Neural crest cell (in vitro differentiated cells): Measurements from ENCODE around the gene GGT7. TPM values are rescaled to one million over a fixed set of nuclear protein-coding genes. Genes with fewer than 3 reads are reported as not detected.
"Not testable (repeated sequence)": the region's sequence is repeated elsewhere in the genome, so short reads cannot be mapped to it uniquely, and the experiment has no call there.

Source experiments
- DNase-seq: peaks from one replicate; pipeline ENCODE4 v3.0.0; 2021; ENCODE audit warnings: low read depth, mixed read lengths, low spot score
- H3K27ac Mint-ChIP-seq: one replicate; pipeline ENCODE4 v1.8.0; 2021; ENCODE audit warnings: mild to moderate bottlenecking, mixed read lengths; ENCODE audit not compliant: unreplicated experiment
- H3K27me3 Mint-ChIP-seq: 2 replicates; pipeline ENCODE4 v1.8.0; 2021; ENCODE audit warnings: low read depth, mild to moderate bottlenecking, mixed read lengths
- H3K36me3 Mint-ChIP-seq: 2 replicates; pipeline ENCODE4 v1.8.0; 2021; ENCODE audit warnings: low read depth, mild to moderate bottlenecking, mixed read lengths
- H3K4me1 Mint-ChIP-seq: 2 replicates; pipeline ENCODE4 v1.8.0; 2021; ENCODE audit warnings: mixed read lengths
- H3K4me3 Mint-ChIP-seq: one replicate; pipeline ENCODE4 v1.8.0; 2021; ENCODE audit warnings: mild to moderate bottlenecking, mixed read lengths
- H3K9me3 Mint-ChIP-seq: 2 replicates; pipeline ENCODE4 v1.8.0; 2021; ENCODE audit warnings: mixed read lengths
- CTCF ChIP-seq: fragments of 200-600 bp; sonication (generic); conservative IDR thresholded peaks from 2 replicates; pipeline ENCODE4 v1.5.0; 2021; ENCODE audit warnings: antibody characterized with exemption, mild to moderate bottlenecking
- total RNA-seq: library from RNA; stranded (reverse); gene quantifications from 2 replicates; pipeline ENCODE4 v1.2.1, GENCODE V29; 2021

The GGT7 gene
- total RNA-seq, 1 donor from 2014 or later: 64.1 TPM

GRCh38 chr20:34915131-34915530 is 42.5 kb upstream of the GGT7 start:
- Mint-ChIP-seq H3K4me3 (no peak overlapping the region), H3K27ac (no peak overlapping the region), H3K9me3 (no peaks in the 10 kb centered on the region), H3K36me3 (peaks cover 15% of the 10 kb centered on the region), H3K27me3 (no peaks in the 10 kb centered on the region), H3K4me1 (no peaks in the 10 kb centered on the region)
- TF ChIP-seq CTCF: no peak
- DNase-seq: no peak

- Mint-ChIP-seq H3K27ac (peak overlapping the region; percentile 78), H3K36me3 (peaks cover 15% of the 10 kb centered on the region), H3K4me1 (no peaks in the 10 kb centered on the region), H3K9me3 (no peaks in the 10 kb centered on the region), H3K27me3 (no peaks in the 10 kb centered on the region), H3K4me3 (no peak overlapping the region)
- no peak for DNase-seq
- no peak for TF ChIP-seq CTCF
These were observed 35.2 kb upstream of the GGT7 start for GRCh38 chr20:34907616-34908469.

- Mint-ChIP-seq H3K4me3 (no peak overlapping the region), H3K4me1 (no peaks in the 10 kb centered on the region), H3K9me3 (peaks cover 3% of the 10 kb centered on the region), H3K27ac (no peak overlapping the region), H3K36me3 (peaks cover 20% of the 10 kb centered on the region), H3K27me3 (no peaks in the 10 kb centered on the region)
- DNase-seq: no peak
- TF ChIP-seq CTCF: no peak
These were observed 31.6 kb upstream of the GGT7 start for GRCh38 chr20:34904202-34904621.

- peaks cover 29% of the 10 kb centered on the region for H3K36me3 Mint-ChIP-seq
- peaks cover 11% of the 10 kb centered on the region for H3K9me3 Mint-ChIP-seq
- DNase-seq, H3K27ac Mint-ChIP-seq, H3K4me3 Mint-ChIP-seq, H3K27me3 Mint-ChIP-seq, H3K4me1 Mint-ChIP-seq: not testable (repeated sequence)
These were observed 26.1 kb upstream of the GGT7 start for GRCh38 chr20:34898731-34899130.

GRCh38 chr20:34898129-34898528 is 25.5 kb upstream of the GGT7 start:
- Mint-ChIP-seq H3K36me3 (peaks cover 24% of the 10 kb centered on the region), H3K27ac (peak overlapping the region; percentile 37)
- not testable (repeated sequence) for H3K4me3 Mint-ChIP-seq

GRCh38 chr20:34896086-34896621 is 23.5 kb upstream of the GGT7 start:
- TF ChIP-seq CTCF: no peak
- no peak overlapping the region for H3K27ac Mint-ChIP-seq
- peaks cover 6% of the 10 kb centered on the region for H3K4me1 Mint-ChIP-seq
- peaks cover 21% of the 10 kb centered on the region for H3K36me3 Mint-ChIP-seq
- H3K9me3 Mint-ChIP-seq: peaks cover 11% of the 10 kb centered on the region
- H3K27me3 Mint-ChIP-seq: no peaks in the 10 kb centered on the region
- H3K4me3 Mint-ChIP-seq: no peak overlapping the region
- DNase-seq: no peak

More at GRCh38 chr20:34898129-34898528, 25.5 kb upstream of the GGT7 start:
- H3K9me3 Mint-ChIP-seq: peaks cover 11% of the 10 kb centered on the region
- H3K27me3 Mint-ChIP-seq, DNase-seq, H3K4me1 Mint-ChIP-seq: not testable (repeated sequence)
